Measurements from ENCODE around the gene TRIM47.
"Not testable (repeated sequence)": the region's sequence is repeated elsewhere in the genome, so short reads cannot be mapped to it uniquely, and the experiment has no call there.

Gene TRIM47

GRCh38 chr17:75865404-75866188 is 12.8 kb downstream of the TRIM47 start:
- not testable (repeated sequence) for DNase-seq

DNA sequence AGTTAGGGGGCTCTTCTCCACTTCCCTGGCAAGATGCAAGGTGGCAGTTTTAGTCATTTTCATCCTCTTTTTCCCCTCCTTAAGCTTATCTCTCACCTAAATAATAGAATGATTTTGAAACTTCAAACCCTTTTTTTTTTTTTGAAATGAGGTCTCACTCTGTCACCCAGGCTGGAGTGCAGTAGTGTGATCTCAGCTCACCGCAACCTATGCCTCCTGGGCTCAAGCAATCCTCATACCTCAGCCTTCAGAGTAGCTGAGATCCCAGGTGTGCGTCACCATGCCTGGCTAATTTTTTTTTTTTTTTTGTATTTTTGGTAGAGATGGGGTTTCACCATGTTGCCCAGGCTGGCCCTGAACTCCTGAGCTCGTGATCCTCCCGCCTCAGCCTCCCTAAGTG is 13.5 kb downstream of the TRIM47 start:
- not testable (repeated sequence) for DNase-seq

DNA sequence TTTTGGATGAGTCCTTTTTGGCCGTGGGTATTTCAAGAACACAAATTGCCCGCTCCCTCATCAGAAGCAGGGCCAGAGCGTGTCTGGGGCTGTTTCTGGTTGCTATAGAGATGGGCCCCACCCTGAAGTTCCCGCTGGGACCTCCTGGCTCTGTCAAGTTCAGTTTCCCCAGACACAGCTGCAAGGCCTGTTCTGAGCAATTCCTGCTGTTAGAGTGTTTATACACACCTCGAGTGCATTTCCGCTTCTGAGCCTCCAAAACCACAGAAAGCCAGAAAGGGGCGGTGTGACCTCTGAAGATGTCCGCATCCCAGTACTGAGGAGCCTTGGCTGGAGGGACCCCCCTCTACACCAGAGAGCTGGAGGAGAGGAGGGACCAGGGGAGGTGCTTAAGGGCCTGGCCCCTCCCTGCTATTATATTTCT is 13.9 kb downstream of the TRIM47 start:
- no peak for DNase-seq

DNA sequence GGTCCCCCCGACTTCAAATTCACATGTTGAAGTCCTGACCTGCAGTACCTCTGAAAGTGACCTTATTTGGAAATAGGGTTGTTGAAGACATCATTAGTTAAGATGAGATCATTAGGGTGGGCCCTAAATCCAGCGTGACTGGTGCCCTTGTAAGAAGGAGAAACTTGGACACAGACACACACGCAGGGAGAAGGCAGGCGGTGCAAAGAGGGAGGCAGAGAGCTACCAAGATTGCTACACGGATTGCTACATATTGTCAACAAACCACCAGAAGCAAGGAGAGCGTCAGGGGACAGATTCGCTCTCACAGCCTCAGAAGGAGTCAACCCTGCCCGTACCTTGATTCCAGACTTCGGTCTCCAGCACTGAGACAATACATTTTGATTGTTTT is 16.5 kb downstream of the TRIM47 start:
- DNase-seq: no peak

- not testable (repeated sequence) for DNase-seq
Measured at GRCh38 chr17:75859358-75859757, 19.0 kb downstream of the TRIM47 start.

DNA sequence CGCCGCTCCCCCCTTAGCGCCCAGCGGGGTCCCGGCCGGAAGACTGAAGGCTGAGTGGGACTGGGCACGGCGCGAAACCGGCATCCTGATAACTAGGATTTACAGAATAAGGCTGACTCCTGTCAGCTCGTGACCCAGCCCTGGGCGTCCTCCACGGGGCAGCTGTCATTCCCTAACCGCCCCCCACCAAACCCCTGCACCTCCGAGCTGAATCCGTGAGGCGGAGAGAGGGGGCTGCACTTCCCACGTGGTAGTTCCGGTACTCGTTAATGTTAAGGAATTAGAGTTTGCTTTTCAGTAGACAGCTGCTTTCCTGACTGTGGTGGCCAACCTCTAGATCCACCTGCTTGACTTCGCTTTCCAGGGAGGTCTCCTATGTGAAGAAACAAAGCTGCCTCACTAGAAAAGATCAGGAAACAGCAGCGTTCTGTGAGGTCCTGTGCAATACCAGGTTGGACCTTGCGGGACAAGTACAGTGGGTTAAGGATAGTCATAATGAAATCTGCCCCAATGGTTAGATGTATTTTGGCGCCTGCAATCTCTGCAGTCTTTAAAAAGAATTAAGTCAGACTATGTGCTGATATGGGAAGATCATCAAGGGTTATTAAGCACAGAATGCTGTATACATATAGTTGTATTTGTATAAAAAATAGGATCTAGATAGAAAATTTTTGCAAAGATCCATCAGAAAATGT is 22.2 kb downstream of the TRIM47 start:
- DNase-seq: no peak

DNA sequence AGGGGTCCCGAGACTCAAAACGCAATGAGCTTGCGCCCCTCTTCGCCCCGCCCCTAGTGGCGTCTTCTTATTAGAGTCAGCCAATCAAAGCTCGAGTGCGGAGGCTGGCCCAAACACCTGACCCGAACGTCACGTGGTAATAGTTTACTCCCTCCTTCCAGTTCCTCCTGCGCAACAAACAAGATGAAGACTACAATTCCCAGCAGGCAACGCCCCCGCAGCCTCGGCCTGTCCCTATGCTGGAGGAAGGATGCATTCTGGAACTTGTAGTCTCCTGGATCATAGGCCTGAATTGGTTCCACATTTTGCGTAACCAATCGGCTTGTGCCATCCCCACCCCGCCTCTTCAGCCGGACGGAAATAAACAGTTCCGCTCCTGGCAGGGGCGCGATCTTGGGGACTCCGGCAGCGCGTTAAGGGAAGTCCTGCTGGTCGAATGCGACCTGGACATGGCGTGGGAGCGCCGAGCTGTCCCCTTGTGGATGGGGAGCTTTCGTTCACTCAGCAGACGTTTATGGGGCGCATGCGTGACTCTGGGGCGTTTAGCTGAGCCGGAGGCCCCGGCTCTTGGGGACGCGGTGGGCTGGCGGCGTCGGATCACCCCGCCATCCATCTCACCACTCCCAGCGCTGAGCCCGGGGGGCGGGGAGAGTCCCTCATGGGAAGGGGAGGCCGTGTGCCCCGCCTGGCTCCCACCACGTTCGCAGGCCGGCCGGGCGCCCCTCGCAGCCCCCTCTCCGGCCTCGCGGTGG is 22.9 kb downstream of the TRIM47 start, which contains the start of gene WBP2:
WBP2 (minus strand) TSS at position 26 of the 752 bp plus-strand sequence. CDS start 38 bp downstream, outside the sequence.
- peak; percentile 98 to 100 for DNase-seq

GRCh38 chr17:75854881-75855309 is 23.5 kb downstream of the TRIM47 start:
- DNase-seq: no peak

GRCh38 chr17:75854101-75854748 is 24.2 kb downstream of the TRIM47 start:
- no peak for DNase-seq

DNA sequence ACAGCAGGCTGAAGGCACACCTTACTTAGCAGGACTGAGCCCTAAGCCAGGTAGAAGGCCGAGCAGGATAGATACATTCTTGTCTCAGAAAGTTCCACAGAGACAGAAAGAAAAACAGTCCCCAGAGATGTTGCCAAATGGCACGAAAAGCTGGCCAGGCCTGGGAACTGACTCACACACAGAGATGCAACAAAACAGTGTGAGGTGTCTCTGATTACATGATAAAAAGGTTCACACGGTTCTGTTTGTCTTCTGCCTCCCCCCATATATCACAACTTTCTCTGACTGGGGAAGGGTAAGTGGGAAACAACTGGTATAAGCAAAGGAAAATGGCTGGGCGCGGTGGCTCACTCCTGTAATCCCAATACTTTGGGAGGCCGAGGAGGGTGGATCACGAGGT is 24.9 kb downstream of the TRIM47 start:
- no peak for DNase-seq

DNA sequence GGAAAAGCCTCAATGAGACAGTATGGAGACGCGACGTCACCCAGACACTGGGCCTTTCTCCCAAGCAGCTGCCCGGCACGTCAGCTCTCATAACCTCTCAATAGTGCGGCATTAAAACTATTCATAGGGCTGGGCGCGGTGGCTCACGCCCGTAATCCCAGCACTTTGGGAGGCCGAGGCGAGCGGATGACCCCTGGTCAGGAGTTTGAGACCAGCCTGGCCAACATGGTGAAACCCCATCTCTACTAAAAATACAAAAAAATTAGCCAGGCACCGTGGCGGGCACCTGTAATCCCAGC is 26.7 kb downstream of the TRIM47 start:
- not testable (repeated sequence) for DNase-seq

DNA sequence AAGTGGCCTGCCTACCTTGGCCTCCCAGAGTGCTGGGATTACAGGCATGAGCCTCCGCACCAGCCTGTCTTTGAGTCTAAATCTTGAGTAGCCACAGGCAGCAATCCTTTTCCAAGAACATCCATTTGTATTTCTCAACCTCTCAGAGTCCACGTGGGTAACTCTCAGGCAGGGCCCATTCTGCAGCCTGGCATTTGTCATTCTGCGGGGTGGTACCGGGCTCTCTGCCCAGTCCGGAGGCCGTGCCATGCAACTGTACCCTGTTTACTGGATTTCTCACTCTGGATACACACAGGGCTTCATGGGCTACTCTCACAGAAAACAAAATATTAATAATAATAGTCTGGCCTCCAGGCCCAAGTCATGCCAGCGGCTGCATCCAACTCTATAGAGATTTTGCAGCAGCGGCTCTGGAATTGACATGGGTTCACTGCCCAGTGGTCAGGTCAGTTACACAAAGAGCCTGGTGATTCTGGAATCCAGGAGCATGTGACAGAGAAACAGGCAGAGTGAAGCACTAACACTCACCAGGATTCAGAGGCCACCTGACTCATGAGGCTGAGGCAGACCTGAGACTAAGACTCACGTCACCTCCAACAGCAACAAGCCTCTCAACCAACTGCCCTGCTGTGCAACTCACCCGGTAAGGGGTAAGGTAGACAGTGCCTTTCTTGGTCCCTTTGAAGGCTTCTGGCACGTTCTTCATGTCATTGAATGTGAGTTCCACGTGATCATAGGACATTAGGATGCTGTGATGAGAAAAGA is 27.3 kb downstream of the TRIM47 start:
- DNase-seq: peak; percentile 44 to 75

DNA sequence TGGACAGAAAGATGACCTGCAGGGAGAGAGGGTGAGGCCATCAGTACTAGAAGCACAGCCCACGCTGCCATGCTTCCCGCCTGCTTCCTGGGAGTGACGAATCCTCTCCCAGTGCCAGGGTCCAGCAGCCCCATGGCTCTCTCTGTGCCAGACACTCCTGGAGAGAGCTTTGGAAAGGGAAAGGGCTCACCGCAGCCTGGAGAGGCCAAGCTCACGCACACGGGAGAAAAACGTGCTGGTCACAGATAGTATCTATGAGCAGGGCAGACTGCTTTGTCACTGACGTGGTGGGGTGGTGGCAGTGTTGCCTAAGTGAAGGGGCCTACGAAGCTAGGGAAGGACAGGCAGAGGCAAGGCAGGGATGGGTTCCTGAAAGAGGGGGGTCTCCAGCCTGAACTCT is 28.7 kb downstream of the TRIM47 start:
- DNase-seq: no peak

GRCh38 chr17:75849279-75849646 is 29.1 kb downstream of the TRIM47 start:
- DNase-seq: no peak

GRCh38 chr17:75848523-75849278 is 29.7 kb downstream of the TRIM47 start:
- DNase-seq: peak; percentile 41 to 62

DNA sequence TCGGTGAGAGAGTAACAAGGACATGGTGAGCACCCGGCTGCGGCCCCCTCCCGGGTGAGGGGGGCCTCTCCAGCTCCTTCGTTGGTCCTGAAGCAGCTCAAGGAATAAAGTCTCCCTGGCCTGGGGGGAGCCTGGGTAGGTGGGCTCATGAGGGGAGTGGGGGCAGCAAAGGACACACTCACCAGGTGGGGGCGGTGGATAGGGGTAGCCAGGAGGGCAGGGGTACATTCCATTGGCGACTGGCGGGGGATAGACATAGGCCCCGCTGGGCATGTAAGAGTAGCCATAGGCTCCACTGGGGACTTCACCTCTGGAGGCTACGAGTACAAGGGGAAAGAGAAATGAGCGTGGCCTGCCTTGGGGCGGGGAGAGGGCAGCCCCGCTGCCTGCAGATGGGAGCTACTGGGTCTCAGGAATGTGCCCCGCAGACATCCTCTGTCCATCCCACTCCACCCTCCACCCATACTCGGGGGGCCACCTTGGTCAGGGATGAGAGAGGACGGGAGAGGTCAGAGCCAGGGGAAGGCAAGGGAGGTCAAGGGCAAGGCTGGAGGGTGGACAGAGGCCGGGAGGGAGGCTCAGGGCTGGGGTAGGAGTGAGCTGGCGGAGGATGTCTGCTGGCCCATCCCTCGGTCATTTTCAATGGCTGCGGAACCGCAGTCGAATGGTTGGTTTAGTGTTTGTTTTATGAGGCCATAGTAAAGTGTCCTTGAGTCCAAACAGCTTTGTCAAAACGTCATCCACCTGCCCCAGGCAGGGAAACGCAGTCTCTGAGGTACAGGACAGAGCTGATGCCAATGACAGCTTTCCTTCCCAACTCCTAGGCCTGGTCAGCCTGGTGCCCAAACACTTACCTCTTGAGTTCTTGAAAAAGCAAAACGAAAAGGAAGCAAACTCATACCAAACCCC is 30.5 kb downstream of the TRIM47 start:
- no peak for DNase-seq

GRCh38 chr17:75846692-75847613 is 31.4 kb downstream of the TRIM47 start:
- DNase-seq: no peak

GRCh38 chr17:75845933-75846691 is 32.3 kb downstream of the TRIM47 start:
- DNase-seq: no peak

Measured in hippocampal formation (tissue), 2 donors.